Smooth muscle cell (in vitro differentiated cells): ENCODE measurements around the gene ADAT3. TPM values are rescaled to one million over a fixed set of nuclear protein-coding genes. Genes with fewer than 3 reads are reported as not detected.

ENCODE experiments used
- DNase-seq: peaks from one replicate; lab custom pipeline; 2025; ENCODE audit not compliant: unreplicated experiment; lab: John Stamatoyannopoulos, UW
- H2AFZ ChIP-seq: fragments of 200-600 bp; sonication (generic); 2 replicates; pipeline ENCODE4 v1.6.0; 2016; ENCODE audit warnings: antibody characterized with exemption, low read depth, mild to moderate bottlenecking
- H3F3A ChIP-seq: fragments of 200-600 bp; sonication (generic); 2 replicates; pipeline ENCODE4 v1.6.0; 2017; ENCODE audit warnings: antibody characterized with exemption, low read depth
- H3K27ac ChIP-seq: fragments of 200-600 bp; sonication (generic); 2 replicates; pipeline ENCODE4 v1.5.1; 2016; ENCODE audit warnings: low read depth, mild to moderate bottlenecking
- H3K27me3 ChIP-seq: fragments of 200-600 bp; sonication (generic); 2 replicates; pipeline ENCODE4 v1.6.1; 2016; ENCODE audit warnings: low read depth, mild to moderate bottlenecking
- H3K36me3 ChIP-seq: fragments of 200-600 bp; sonication (generic); 2 replicates; pipeline ENCODE4 v1.5.1; 2016; ENCODE audit warnings: low read depth
- H3K4me1 ChIP-seq: fragments of 200-600 bp; sonication (generic); 2 replicates; pipeline ENCODE4 v1.5.1; 2016; ENCODE audit warnings: low read depth
- H3K4me2 ChIP-seq: fragments of 200-600 bp; sonication (generic); 2 replicates; pipeline ENCODE4 v1.6.0; 2016; ENCODE audit warnings: mild to moderate bottlenecking
- H3K4me3 ChIP-seq: fragments of 200-600 bp; sonication (generic); 2 replicates; pipeline ENCODE4 v1.5.1; 2016; ENCODE audit warnings: mild to moderate bottlenecking
- H3K79me2 ChIP-seq: fragments of 200-600 bp; sonication (generic); 2 replicates; pipeline ENCODE4 v1.6.0; 2016; ENCODE audit warnings: low read depth, mild to moderate bottlenecking
- H3K9ac ChIP-seq: fragments of 200-600 bp; sonication (generic); 2 replicates; pipeline ENCODE4 v1.6.0; 2016; ENCODE audit warnings: low read depth
- H3K9me3 ChIP-seq: fragments of 200-600 bp; sonication (generic); replicated peaks from 2 replicates; pipeline ENCODE4 v1.5.1; 2016; ENCODE audit warnings: low read depth
- H4K20me1 ChIP-seq: fragments of 200-600 bp; sonication (generic); 2 replicates; pipeline ENCODE4 v1.6.0; 2016; ENCODE audit warnings: low read depth
- CTCF ChIP-seq: fragments of 200-600 bp; sonication (generic); IDR thresholded peaks from 2 replicates; pipeline ENCODE4 v1.5.1; 2017; ENCODE audit warnings: borderline replicate concordance, mild to moderate bottlenecking, antibody characterized with exemption; ENCODE audit not compliant: insufficient read depth, poor library complexity, severe bottlenecking
- WGBS: methylation state at CpG from one replicate; pipeline ENCODE4 v1.1.7; 2016; ENCODE audit warnings: low lambda C conversion rate; 5-methylcytosine and 5-hydroxymethylcytosine counted together
- polyA plus RNA-seq: library from polyadenylated mRNA; unstranded; fragments of >200 nt; fragmentation: Nextera tagmentation; extraction: Ambion mirVana; gene quantifications from 2 replicates; pipeline ENCODE4 v1.2.1, GENCODE V29; 2016
- total RNA-seq: library from RNA; depleted of rRNA; stranded (reverse); fragments of >200 nt; gene quantifications from 2 replicates; pipeline ENCODE4 v1.2.3, GENCODE V29; 2014

The ADAT3 gene
- total and polyA plus RNA-seq, 2 experiments from 2014 or later = 0.58 to 2.0 TPM

GRCh38 chr19:1921825-1922224, 16.6 kb downstream of the ADAT3 start:
- Histone ChIP-seq H3K79me2 (no peaks in the 10 kb centered on the region), H3K4me2 (no peak overlapping the region)

GRCh38 chr19:1922803-1923202, 17.6 kb downstream of the ADAT3 start:
- H3K27ac ChIP-seq = no peak overlapping the region
- no peak for TF ChIP-seq CTCF
- H3K9me3 ChIP-seq = no peaks in the 10 kb centered on the region
- no peak overlapping the region for H3K4me3 ChIP-seq
- DNase-seq = no peak
- no peaks in the 10 kb centered on the region for H3K27me3 ChIP-seq
- H3K4me1 ChIP-seq = no peaks in the 10 kb centered on the region
- H3K4me2 ChIP-seq = no peak overlapping the region
- no peaks in the 10 kb centered on the region for H3K79me2 ChIP-seq
- H3K36me3 ChIP-seq = no peaks in the 10 kb centered on the region
- H2AFZ ChIP-seq = no peak overlapping the region
- H3K9ac ChIP-seq = no peak overlapping the region
- WGBS = 95% methylated on average over 23 of the region's 23 CpGs
- peaks cover 3% of the 10 kb centered on the region for H4K20me1 ChIP-seq
- peaks cover 3% of the 10 kb centered on the region for H3F3A ChIP-seq

More at GRCh38 chr19:1921825-1922224, 16.6 kb downstream of the ADAT3 start:
- Histone ChIP-seq H2AFZ (no peak overlapping the region), H3K4me3 (no peak overlapping the region), H3F3A (no peaks in the 10 kb centered on the region), H3K9ac (no peak overlapping the region), H3K27ac (no peak overlapping the region), H3K9me3 (no peaks in the 10 kb centered on the region), H3K36me3 (no peaks in the 10 kb centered on the region), H4K20me1 (peaks cover 11% of the 10 kb centered on the region), H3K4me1 (no peaks in the 10 kb centered on the region), H3K27me3 (no peaks in the 10 kb centered on the region)
- 99% methylated on average over 15 of the region's 15 CpGs for WGBS
- TF ChIP-seq CTCF = no peak
- no peak for DNase-seq

- Histone ChIP-seq H3K4me1 (no peaks in the 10 kb centered on the region), H4K20me1 (no peaks in the 10 kb centered on the region), H3K36me3 (no peaks in the 10 kb centered on the region), H3K27me3 (no peaks in the 10 kb centered on the region), H3K27ac (no peak overlapping the region), H3K79me2 (no peaks in the 10 kb centered on the region), H3K9me3 (no peaks in the 10 kb centered on the region), H2AFZ (no peak overlapping the region), H3F3A (peaks cover 3% of the 10 kb centered on the region), H3K9ac (no peak overlapping the region), H3K4me3 (no peak overlapping the region), H3K4me2 (no peak overlapping the region)
- 94% methylated on average over 5 of the region's 8 CpGs for whole genome bisulfite sequencing
- TF ChIP-seq CTCF = no peak
- DNase-seq = no peak
These were observed 18.1 kb downstream of the ADAT3 start for GRCh38 chr19:1923319-1923718.

GRCh38 chr19:1924320-1924961, 19.2 kb downstream of the ADAT3 start:
- Histone ChIP-seq H3F3A (peaks cover 3% of the 10 kb centered on the region), H3K4me1 (no peaks in the 10 kb centered on the region), H3K79me2 (no peaks in the 10 kb centered on the region), H3K27me3 (no peaks in the 10 kb centered on the region), H3K9me3 (no peaks in the 10 kb centered on the region), H3K36me3 (no peaks in the 10 kb centered on the region), H2AFZ (no peak overlapping the region), H4K20me1 (no peaks in the 10 kb centered on the region), H3K4me2 (no peak overlapping the region), H3K4me3 (no peak overlapping the region), H3K27ac (no peak overlapping the region), H3K9ac (no peak overlapping the region)
- TF ChIP-seq CTCF = no peak
- DNase-seq = no peak
- 97% methylated on average over 24 of the region's 35 CpGs for WGBS
